HepG2 (cell line): Measurements from ENCODE around the gene NACAD. TPM values are rescaled to one million over a fixed set of nuclear protein-coding genes. Genes with fewer than 3 reads are reported as not detected.

Experiments used
- ATAC-seq: fragments of 200-7000 bp; cut with Tn5 transposase; 3 replicates; pipeline ENCODE4 v1.9.1; 2020; ENCODE audit warnings: mild to moderate bottlenecking, moderate library complexity
- BruUV-seq: library from RNA; stranded (reverse); fragments of 400-500 nt; replicated peaks from 2 replicates; lab custom pipeline; 2021; lab: Mats Ljungman, UMichigan
- CTCF ChIA-PET: fragments of 300-600 bp; formaldehyde crosslinking; extraction: SDS; loops from one replicate; lab custom pipeline; 2021; ENCODE audit warnings: low total read pairs, inconsistent platforms, low intra/inter-chr PET ratio; lab: Yijun Ruan, JAX
- POLR2A ChIA-PET: fragments of 350-600 bp; sonication (Branson Sonifier 250); formaldehyde crosslinking; loops from one replicate; lab custom pipeline; 2020; ENCODE audit warnings: antibody characterized with exemption, inconsistent platforms; lab: Yijun Ruan, JAX
- DNase-seq: peaks from one replicate; pipeline ENCODE4 v3.0.0-alpha.2; 2015; ENCODE audit warnings: low spot score
- FAIRE-seq: peaks from 3 replicates; lab custom pipeline; 2011; peaks lifted over from hg19 to GRCh38; lab: Jason Lieb, UNC
- H2AFZ ChIP-seq: one replicate; pipeline ENCODE4 v1.6.1; 2011; ENCODE audit warnings: low read length, inconsistent platforms
- H3K27ac ChIP-seq: fragments of 300-600 bp; 3 replicates; pipeline ENCODE4 v1.8.0; 2011; ENCODE audit warnings: mixed run types, mild to moderate bottlenecking, mixed read lengths, low read length, inconsistent platforms; ENCODE audit not compliant: insufficient read depth; ENCODE audit errors: extremely low read length
- H3K27me3 ChIP-seq, 2 experiments: fragments of 200-600 bp in 1 of 2; 2 replicates in 1 of 2; 3 replicates in 1 of 2; pipeline versions ENCODE4 v1.6.0 to v1.8.0; 2011; ENCODE audit warnings: low read length in 2 of 2, mild to moderate bottlenecking in 2 of 2, moderate library complexity in 2 of 2, inconsistent platforms in 1 of 2; ENCODE audit not compliant: insufficient read depth in 2 of 2, control insufficient read depth in 1 of 2
- H3K36me3 ChIP-seq, 2 experiments: fragments of 200-600 bp in 1 of 2; replicated peaks in 1 of 2; 2 replicates in 1 of 2; 3 replicates in 1 of 2; pipeline versions ENCODE4 v1.5.1 to v1.8.0; 2011; ENCODE audit warnings: low read length in 2 of 2, inconsistent platforms in 1 of 2; ENCODE audit not compliant: insufficient read depth in 2 of 2, control insufficient read depth in 1 of 2
- H3K4me1 ChIP-seq: 2 replicates; pipeline ENCODE4 v1.5.1; 2012; ENCODE audit warnings: low read length, inconsistent platforms; ENCODE audit not compliant: insufficient read depth
- H3K4me2 ChIP-seq: 2 replicates; pipeline ENCODE4 v1.6.0; 2011; ENCODE audit warnings: low read depth, low read length, inconsistent platforms
- H3K4me3 ChIP-seq, 3 experiments: fragments of 200-600 bp in 1 of 3; sonication (generic), shearing (Covaris generic) in 1 of 3; replicated peaks in 1 of 3; 2 replicates each; pipeline ENCODE4 v1.5.1; 2011 to 2016; ENCODE audit warnings: low read length in 3 of 3, inconsistent platforms in 2 of 3, low read depth in 2 of 3, mild to moderate bottlenecking in 2 of 3, control low read depth in 1 of 3, mixed read lengths in 1 of 3; ENCODE audit not compliant: insufficient read depth in 1 of 3
- H3K79me2 ChIP-seq: one replicate; pipeline ENCODE4 v1.6.1; 2011; ENCODE audit warnings: low read length, inconsistent platforms; ENCODE audit not compliant: insufficient read depth
- H3K9ac ChIP-seq: 2 replicates; pipeline ENCODE4 v1.6.0; 2011; ENCODE audit warnings: mild to moderate bottlenecking, low read depth, low read length, inconsistent platforms; ENCODE audit not compliant: insufficient read depth
- H3K9me3 ChIP-seq: 2 replicates; pipeline ENCODE4 v1.5.1; 2012; ENCODE audit warnings: mild to moderate bottlenecking, low read length
- H4K20me1 ChIP-seq: 2 replicates; pipeline ENCODE4 v1.6.0; 2011; ENCODE audit warnings: inconsistent platforms, mild to moderate bottlenecking, low read length, moderate library complexity; ENCODE audit not compliant: insufficient read depth
- EP300 ChIP-seq, 3 experiments: sonication (generic) in 1 of 3; formaldehyde crosslinking in 1 of 3; IDR thresholded peaks; 2 replicates each; pipeline versions ENCODE4 v1.5.1 to v1.6.1; 2011 to 2020; ENCODE audit warnings: low read depth in 2 of 3, low read length in 2 of 3, borderline replicate concordance in 1 of 3, improper control_type of control experiment in 1 of 3, mild to moderate bottlenecking in 1 of 3, missing genetic modification reagents in 1 of 3, moderate library complexity in 1 of 3
- FOXC1 ChIP-seq: sonication (generic); formaldehyde crosslinking; IDR thresholded peaks from 2 replicates; pipeline ENCODE4 v1.8.0; 2022; ENCODE audit warnings: mild to moderate bottlenecking, missing genetic modification reagents, borderline replicate concordance
- GATA4 ChIP-seq: sonication (generic); IDR thresholded peaks from 2 replicates; pipeline ENCODE4 v1.6.1; 2016; ENCODE audit warnings: antibody characterized with exemption, low read depth, borderline replicate concordance
- HNF4G ChIP-seq, 2 experiments: sonication (generic) in 1 of 2; formaldehyde crosslinking in 1 of 2; IDR thresholded peaks; 2 replicates each; pipeline versions ENCODE4 v1.4.0 to v1.6.1; 2011 to 2020; ENCODE audit warnings: borderline replicate concordance in 2 of 2, low read depth in 2 of 2, mild to moderate bottlenecking in 2 of 2, low read length in 1 of 2, missing genetic modification reagents in 1 of 2, moderate library complexity in 1 of 2
- MTA1 ChIP-seq: sonication (generic); formaldehyde crosslinking; IDR thresholded peaks from 2 replicates; pipeline ENCODE4 v1.4.0; 2020; ENCODE audit warnings: missing genetic modification reagents, mild to moderate bottlenecking, borderline replicate concordance
- NFIC ChIP-seq: IDR thresholded peaks from 2 replicates; pipeline ENCODE4 v1.6.1; 2012; ENCODE audit warnings: mild to moderate bottlenecking, low read length, inconsistent platforms
- RBM22 ChIP-seq: fragments of 200-400 bp; formaldehyde crosslinking; optimal IDR thresholded peaks from 2 replicates; pipeline ENCODE3; 2017; ENCODE audit warnings: mild to moderate bottlenecking, low read length, moderate library complexity
- ZBTB1 ChIP-seq: sonication (generic); formaldehyde crosslinking; IDR thresholded peaks from 2 replicates; pipeline ENCODE4 v1.4.0; 2020; ENCODE audit warnings: missing genetic modification reagents, borderline replicate concordance
- ZMYM4 ChIP-seq: sonication (generic); formaldehyde crosslinking; IDR thresholded peaks from 2 replicates; pipeline ENCODE4 v1.8.1; 2023; ENCODE audit warnings: mild to moderate bottlenecking, missing genetic modification reagents
- ZNF124 ChIP-seq: sonication (generic); formaldehyde crosslinking; IDR thresholded peaks from 2 replicates; pipeline ENCODE4 v1.4.0; 2020; ENCODE audit warnings: missing genetic modification reagents
- ZNF510 ChIP-seq: sonication (generic); formaldehyde crosslinking; IDR thresholded peaks from 2 replicates; pipeline ENCODE4 v1.4.0; 2020; ENCODE audit warnings: low read depth, mild to moderate bottlenecking, missing genetic modification reagents
- ZNF605 ChIP-seq: sonication (generic); formaldehyde crosslinking; IDR thresholded peaks from 2 replicates; pipeline ENCODE4 v1.8.0; 2022; ENCODE audit warnings: mild to moderate bottlenecking, missing genetic modification reagents
- in situ Hi-C: cut with HindIII; loops from 2 replicates; pipeline ENCODE4 v1.10.0; 2017; ENCODE audit warnings: low pct_unique_long_range_greater_than_20kb; ENCODE audit not compliant: extremely low pct_ligation_motif_present
- intact Hi-C: fragments of 100-400 bp; cut with micrococcal nuclease; formaldehyde crosslinking; loops from one replicate; pipeline ENCODE4 v1.10.0; 2022; ENCODE audit not compliant: unreplicated experiment
- polyA plus RNA-seq, 8 experiments: library from polyadenylated mRNA; depleted of rRNA in 3 of 8; stranded (reverse) in 7 of 8; unstranded in 1 of 8; fragments of >200 nt; fragmentation: Illumina TruSeq in 4 of 8; extraction: Trizol in 4 of 8; gene quantifications; 2 replicates each; pipeline versions ENCODE4 v1.2.1 to v1.2.3, GENCODE V29; 2011 to 2016; ENCODE audit warnings: low read depth in 4 of 8, missing spikeins in 1 of 8, mixed read lengths in 1 of 8; ENCODE audit not compliant: insufficient read depth in 1 of 8
- total RNA-seq, 5 experiments: library from RNA; depleted of rRNA; stranded (reverse); fragments of >200 nt; fragmentation: Illumina TruSeq; extraction: Trizol; gene quantifications; 2 replicates each; pipeline ENCODE4 v1.2.3, GENCODE V29; 2016; ENCODE audit warnings: low read depth in 1 of 5
- TF ChIP-seq, protein P1 (sequence below), 2 experiments: sonication (generic) in 1 of 2; formaldehyde crosslinking in 1 of 2; IDR thresholded peaks; 2 replicates each; pipeline versions ENCODE4 v1.4.0 to v1.6.1; 2018 to 2020; ENCODE audit warnings: missing genetic modification reagents in 2 of 2, borderline replicate concordance in 1 of 2, low read depth in 1 of 2, mild to moderate bottlenecking in 1 of 2, missing biosample characterization in 1 of 2
- TF ChIP-seq, protein P2 (sequence below): IDR thresholded peaks from 2 replicates; pipeline ENCODE4 v1.6.1; 2016; ENCODE audit warnings: missing biosample characterization, missing genetic modification reagents, low read depth

Gene NACAD
- total and polyA plus RNA-seq, 2 of the 13 experiments (the other 11 are each of a cell fraction or from before 2014, with no cell fraction given): 0.04 TPM; not detected in 1

DNA sequence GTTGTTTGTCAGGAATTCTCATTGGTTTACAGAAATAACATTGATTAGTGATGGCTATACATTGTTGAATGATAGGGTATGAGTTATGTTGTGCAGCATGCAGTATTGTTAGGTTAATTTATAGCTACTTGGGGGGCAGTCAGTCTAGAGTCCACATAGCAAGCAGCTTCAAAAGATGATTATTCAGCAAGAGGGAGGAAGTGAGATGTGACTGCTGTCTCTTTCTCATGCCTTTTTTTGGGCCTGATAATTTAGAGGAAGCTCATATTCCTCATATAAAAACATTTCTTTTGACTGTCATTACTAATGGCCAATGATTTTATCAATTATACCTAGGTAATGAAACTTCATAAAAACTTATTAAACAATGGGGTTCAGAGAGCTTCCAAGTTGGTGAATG, 26.2 kb upstream of the NACAD start:
- no peak for FAIRE-seq
- Histone ChIP-seq H4K20me1 (no peaks in the 10 kb centered on the region; the same call in 1 of the 2 replicates), H3K27me3 (no peaks in the 10 kb centered on the region; a peak in 1 of 5 replicates), H2AFZ (no peak overlapping the region), H3K4me3 (no peak overlapping the region), H3K4me1 (peaks cover 23% of the 10 kb centered on the region), H3K36me3 (no peaks in the 10 kb centered on the region), H3K27ac (no peak overlapping the region), H3K9ac (no peak overlapping the region), H3K79me2 (peaks cover 15% of the 10 kb centered on the region), H3K4me2 (no peak overlapping the region), H3K9me3 (no peaks in the 10 kb centered on the region)
- in situ Hi-C loops (no loop called here), intact Hi-C loops (loop anchor here (5.0 kb wide), 1 partner anchor 113 kb away; the partner anchor contains the start of gene CCM2)
- TF ChIP-seq RBM22: no peak
- TF ChIP-seq NFIC: no peak
- no peak for TF ChIP-seq HNF4G (IDR thresholded peaks at IDR 0.05; ENCODE audit: borderline replicate concordance, low read depth, low read length)
- TF ChIP-seq HNF4G (CRISPR knock-in tag; IDR thresholded peaks at IDR 0.05; ENCODE audit: borderline replicate concordance, low read depth): no peak
- TF ChIP-seq ZNF124 (CRISPR knock-in tag): no peak
- no peak for TF ChIP-seq ZMYM4 (CRISPR knock-in tag)
- TF ChIP-seq FOXC1 (CRISPR knock-in tag): no peak
- TF ChIP-seq MTA1 (CRISPR knock-in tag): no peak
- no peak for TF ChIP-seq ZNF510 (CRISPR knock-in tag)
- TF ChIP-seq EP300 (IDR thresholded peaks at IDR 0.05; ENCODE audit: low read depth in 2 of 2, low read length in 2 of 2): no peak
- TF ChIP-seq EP300 (CRISPR knock-in tag; IDR thresholded peaks at IDR 0.05; ENCODE audit: borderline replicate concordance): no peak
- TF ChIP-seq, protein P1, sequence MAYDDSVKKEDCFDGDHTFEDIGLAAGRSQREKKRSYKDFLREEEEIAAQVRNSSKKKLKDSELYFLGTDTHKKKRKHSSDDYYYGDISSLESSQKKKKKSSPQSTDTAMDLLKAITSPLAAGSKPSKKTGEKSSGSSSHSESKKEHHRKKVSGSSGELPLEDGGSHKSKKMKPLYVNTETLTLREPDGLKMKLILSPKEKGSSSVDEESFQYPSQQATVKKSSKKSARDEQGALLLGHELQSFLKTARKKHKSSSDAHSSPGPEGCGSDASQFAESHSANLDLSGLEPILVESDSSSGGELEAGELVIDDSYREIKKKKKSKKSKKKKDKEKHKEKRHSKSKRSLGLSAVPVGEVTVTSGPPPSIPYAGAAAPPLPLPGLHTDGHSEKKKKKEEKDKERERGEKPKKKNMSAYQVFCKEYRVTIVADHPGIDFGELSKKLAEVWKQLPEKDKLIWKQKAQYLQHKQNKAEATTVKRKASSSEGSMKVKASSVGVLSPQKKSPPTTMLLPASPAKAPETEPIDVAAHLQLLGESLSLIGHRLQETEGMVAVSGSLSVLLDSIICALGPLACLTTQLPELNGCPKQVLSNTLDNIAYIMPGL (CRISPR knock-in tag; IDR thresholded peaks at IDR 0.05; ENCODE audit: borderline replicate concordance in 1 of 2, low read depth in 1 of 2): no peak
- TF ChIP-seq ZNF605 (CRISPR knock-in tag): no peak
- TF ChIP-seq GATA4: no peak
- no peak for TF ChIP-seq ZBTB1
- TF ChIP-seq, protein P2, sequence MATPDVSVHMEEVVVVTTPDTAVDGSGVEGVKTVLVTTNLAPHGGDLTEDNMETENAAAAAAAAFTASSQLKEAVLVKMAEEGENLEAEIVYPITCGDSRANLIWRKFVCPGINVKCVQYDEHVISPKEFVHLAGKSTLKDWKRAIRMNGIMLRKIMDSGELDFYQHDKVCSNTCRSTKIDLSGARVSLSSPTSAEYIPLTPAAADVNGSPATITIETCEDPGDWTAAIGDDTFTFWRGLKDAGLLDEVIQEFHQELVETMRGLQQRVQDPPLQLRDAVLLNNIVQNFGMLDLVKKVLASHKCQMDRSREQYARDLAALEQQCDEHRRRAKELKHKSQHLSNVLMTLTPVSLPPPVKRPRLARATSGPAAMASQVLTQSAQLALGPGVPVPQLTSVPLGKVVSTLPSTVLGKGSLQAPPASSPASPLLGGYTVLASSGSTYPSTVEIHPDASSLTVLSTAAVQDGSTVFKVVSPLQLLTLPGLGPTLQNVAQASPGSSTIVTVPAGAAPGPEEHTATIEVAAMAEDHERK (CRISPR knock-in tag): no peak
- BruUV-seq: no TSS peak
- POLR2A ChIA-PET: no interaction called here
- no peak for ATAC-seq
- no peak for DNase-seq
- CTCF ChIA-PET: no interaction called here
